Fibroblast of lung (primary cell): ENCODE results near the gene OAF. TPM values are rescaled to one million over a fixed set of nuclear protein-coding genes. Genes with fewer than 3 reads are reported as not detected.

Source experiments
- DNase-seq, 2 donors: peaks; one replicate each; pipeline versions ENCODE4 v3.0.0 to v3.0.0-alpha.2; 2010; ENCODE audit warnings: low read depth in 2 of 2
- H2AFZ ChIP-seq: 2 replicates; pipeline ENCODE4 v1.5.1; 2012; ENCODE audit warnings: low read length, control low read depth, inconsistent platforms
- H3K27ac ChIP-seq: 2 replicates; pipeline ENCODE4 v1.5.1; 2011; ENCODE audit warnings: low read length, control low read depth; ENCODE audit not compliant: insufficient read depth
- H3K27me3 ChIP-seq: 2 replicates; pipeline ENCODE4 v1.5.1; 2011; ENCODE audit warnings: mild to moderate bottlenecking, low read length; ENCODE audit not compliant: control insufficient read depth, insufficient read depth
- H3K36me3 ChIP-seq: 2 replicates; pipeline ENCODE4 v1.5.1; 2011; ENCODE audit warnings: low read length; ENCODE audit not compliant: control insufficient read depth, insufficient read depth
- H3K4me1 ChIP-seq: 2 replicates; pipeline ENCODE4 v1.5.1; 2011; ENCODE audit warnings: low read length; ENCODE audit not compliant: control insufficient read depth, insufficient read depth; ENCODE audit errors: extremely low read depth
- H3K4me2 ChIP-seq: 2 replicates; pipeline ENCODE4 v1.5.1; 2011; ENCODE audit warnings: low read length, control low read depth; ENCODE audit not compliant: insufficient read depth; ENCODE audit errors: extremely low read depth
- H3K4me3 ChIP-seq, 4 experiments: fragments of 200-600 bp in 1 of 4; sonication (generic) in 1 of 4; replicated peaks in 1 of 4; 2 replicates each; pipeline ENCODE4 v1.5.1; 2011 to 2016; ENCODE audit warnings: low read length in 4 of 4, low read depth in 3 of 4, mild to moderate bottlenecking in 3 of 4, control low read depth in 2 of 4, inconsistent platforms in 1 of 4, mixed read lengths in 1 of 4; ENCODE audit not compliant: insufficient read depth in 1 of 4; ENCODE audit errors: control extremely low read depth in 1 of 4
- H3K79me2 ChIP-seq: 2 replicates; pipeline ENCODE4 v1.5.1; 2012; ENCODE audit warnings: mild to moderate bottlenecking, low read length, inconsistent platforms; ENCODE audit not compliant: control insufficient read depth, insufficient read depth
- H3K9ac ChIP-seq: 2 replicates; pipeline ENCODE4 v1.5.1; 2011; ENCODE audit warnings: mild to moderate bottlenecking, low read length, control low read depth; ENCODE audit not compliant: insufficient read depth
- H3K9me3 ChIP-seq: 2 replicates; pipeline ENCODE4 v1.5.1; 2012; ENCODE audit warnings: low read depth, low read length; ENCODE audit not compliant: control insufficient read depth, insufficient read depth
- H4K20me1 ChIP-seq: 2 replicates; pipeline ENCODE4 v1.5.1; 2011; ENCODE audit warnings: low read length; ENCODE audit not compliant: control insufficient read depth, insufficient read depth; ENCODE audit errors: extremely low read depth
- EZH2 ChIP-seq: IDR thresholded peaks from 2 replicates; pipeline ENCODE4 v1.5.1; 2012; ENCODE audit warnings: low read length, control low read depth, mild to moderate bottlenecking; ENCODE audit errors: missing control alignments
- polyA plus RNA-seq, 2 donors: library from polyadenylated mRNA; depleted of rRNA in 1 of 2; stranded (reverse) in 1 of 2; unstranded in 1 of 2; fragments of >200 nt; gene quantifications; 2 replicates each; pipeline ENCODE4 v1.2.1, GENCODE V29; 2011 to 2012; ENCODE audit warnings: missing spikeins in 1 of 2
- total RNA-seq: library from RNA; depleted of rRNA; stranded (reverse); fragments of >200 nt; gene quantifications from 2 replicates; pipeline ENCODE4 v1.2.1, GENCODE V29; 2014
- TF ChIP-seq, protein P1 (sequence below), 2 donors: IDR thresholded peaks in 1 of 2; conservative IDR thresholded peaks in 1 of 2; 1 replicate in 1 of 2; 2 replicates in 1 of 2; pipeline ENCODE4 v1.5.1; 2011 to 2012; ENCODE audit warnings: low read length in 2 of 2, control low read depth in 1 of 2, inconsistent platforms in 1 of 2, low read depth in 1 of 2, mild to moderate bottlenecking in 1 of 2

OAF gene
- total and polyA plus RNA-seq, 2 donors (not counting 1 experiment from before 2014, with no cell fraction given) = 20.0 to 22.7 TPM

DNA sequence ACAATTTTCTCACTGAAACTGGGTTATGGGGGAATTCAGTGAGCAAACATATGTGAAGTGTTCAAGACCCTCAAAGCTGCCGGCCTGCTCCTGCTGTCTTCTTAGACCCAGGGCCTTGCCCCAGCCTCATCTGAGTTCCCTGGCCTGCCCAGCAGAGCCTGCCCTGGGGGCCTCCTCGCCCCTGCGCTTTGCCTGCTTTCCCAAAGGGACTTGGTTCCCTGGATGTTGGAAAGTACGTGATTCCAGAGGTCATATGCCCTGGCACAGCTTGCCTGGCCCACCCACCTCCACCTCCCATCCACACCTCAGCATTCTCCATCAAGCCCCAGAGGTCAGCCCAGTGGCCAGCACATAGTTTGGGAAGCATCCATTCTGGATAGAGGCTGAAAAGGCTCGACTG lies 15.4 kb downstream of the OAF start:
- Histone ChIP-seq H3K9ac (no peak overlapping the region), H3K27me3 (no peaks in the 10 kb centered on the region), H3K79me2 (no peaks in the 10 kb centered on the region), H3K4me3 (no peak overlapping the region), H3K9me3 (no peaks in the 10 kb centered on the region), H2AFZ (no peak overlapping the region), H3K27ac (no peak overlapping the region), H3K4me2 (no peak overlapping the region), H4K20me1 (no peaks in the 10 kb centered on the region), H3K36me3 (peaks cover 6% of the 10 kb centered on the region), H3K4me1 (no peaks in the 10 kb centered on the region)
- no peak for DNase-seq
- no peak for TF ChIP-seq EZH2
- TF ChIP-seq, protein P1, sequence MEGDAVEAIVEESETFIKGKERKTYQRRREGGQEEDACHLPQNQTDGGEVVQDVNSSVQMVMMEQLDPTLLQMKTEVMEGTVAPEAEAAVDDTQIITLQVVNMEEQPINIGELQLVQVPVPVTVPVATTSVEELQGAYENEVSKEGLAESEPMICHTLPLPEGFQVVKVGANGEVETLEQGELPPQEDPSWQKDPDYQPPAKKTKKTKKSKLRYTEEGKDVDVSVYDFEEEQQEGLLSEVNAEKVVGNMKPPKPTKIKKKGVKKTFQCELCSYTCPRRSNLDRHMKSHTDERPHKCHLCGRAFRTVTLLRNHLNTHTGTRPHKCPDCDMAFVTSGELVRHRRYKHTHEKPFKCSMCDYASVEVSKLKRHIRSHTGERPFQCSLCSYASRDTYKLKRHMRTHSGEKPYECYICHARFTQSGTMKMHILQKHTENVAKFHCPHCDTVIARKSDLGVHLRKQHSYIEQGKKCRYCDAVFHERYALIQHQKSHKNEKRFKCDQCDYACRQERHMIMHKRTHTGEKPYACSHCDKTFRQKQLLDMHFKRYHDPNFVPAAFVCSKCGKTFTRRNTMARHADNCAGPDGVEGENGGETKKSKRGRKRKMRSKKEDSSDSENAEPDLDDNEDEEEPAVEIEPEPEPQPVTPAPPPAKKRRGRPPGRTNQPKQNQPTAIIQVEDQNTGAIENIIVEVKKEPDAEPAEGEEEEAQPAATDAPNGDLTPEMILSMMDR (conservative IDR thresholded peaks at IDR 0.05 in 1 of 2, IDR thresholded peaks at IDR 0.05 in 1 of 2; ENCODE audit: low read depth in 1 of 2, low read length in 2 of 2) = no peak

DNA sequence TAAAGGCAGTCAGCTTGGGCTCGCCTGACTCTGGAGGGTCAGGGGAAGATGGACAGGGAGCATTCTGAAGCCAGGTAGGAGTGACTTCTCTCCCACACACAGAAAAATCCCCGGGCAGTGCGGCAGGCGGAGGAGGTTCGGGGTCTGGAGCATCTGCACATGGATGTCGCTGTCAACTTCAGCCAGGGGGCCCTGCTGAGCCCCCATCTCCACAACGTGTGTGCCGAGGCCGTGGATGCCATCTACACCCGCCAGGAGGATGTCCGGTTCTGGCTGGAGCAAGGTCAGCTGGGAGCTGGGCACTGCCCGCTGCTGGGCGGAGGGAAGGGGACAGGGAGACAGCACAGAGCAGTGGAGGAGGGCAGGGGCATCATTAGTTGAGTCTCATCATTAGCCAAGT lies 15.9 kb downstream of the OAF start:
- Histone ChIP-seq H3K4me2 (no peak overlapping the region), H3K36me3 (peaks cover 6% of the 10 kb centered on the region), H3K27me3 (no peaks in the 10 kb centered on the region)

DNA sequence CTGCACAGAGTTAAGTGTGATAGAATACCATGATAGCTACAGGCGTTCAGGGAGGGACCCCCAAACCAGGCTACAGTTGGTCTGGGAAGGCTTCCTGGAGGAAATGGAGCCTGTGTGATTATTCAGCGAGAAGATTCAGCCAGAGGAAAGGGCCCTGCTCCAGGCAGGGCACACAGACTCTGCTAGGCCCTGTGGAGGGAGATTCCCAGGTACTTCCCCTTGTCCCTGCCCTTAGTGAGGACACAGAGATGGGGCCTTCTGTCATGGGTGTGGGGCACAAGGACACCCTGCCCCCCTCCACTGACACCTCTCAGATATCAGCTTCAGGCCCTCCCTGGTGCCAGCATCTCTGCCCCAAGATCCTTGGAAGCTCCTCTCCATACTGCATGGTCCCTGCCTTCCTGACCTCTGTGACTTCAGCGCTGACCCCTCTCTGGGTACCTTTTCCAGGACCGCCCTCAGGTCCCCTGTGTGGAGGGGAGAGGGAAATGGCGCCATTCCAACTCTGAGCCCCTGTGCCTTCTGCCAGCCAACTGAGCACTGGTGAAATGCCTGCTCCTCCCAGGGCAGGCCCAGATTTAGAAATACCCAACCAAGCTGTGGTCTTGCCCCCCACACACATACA lies 16.5 kb downstream of the OAF start:
- Histone ChIP-seq H3K27me3 (no peaks in the 10 kb centered on the region), H3K9me3 (no peaks in the 10 kb centered on the region), H4K20me1 (no peaks in the 10 kb centered on the region), H3K36me3 (peaks cover 6% of the 10 kb centered on the region), H3K4me2 (no peak overlapping the region), H3K4me1 (no peaks in the 10 kb centered on the region), H3K4me3 (no peak overlapping the region), H3K9ac (no peak overlapping the region), H3K27ac (no peak overlapping the region), H2AFZ (no peak overlapping the region), H3K79me2 (no peaks in the 10 kb centered on the region)
- no peak for DNase-seq
- TF ChIP-seq EZH2 = no peak
- TF ChIP-seq, protein P1 (conservative IDR thresholded peaks at IDR 0.05 in 1 of 2, IDR thresholded peaks at IDR 0.05 in 1 of 2; ENCODE audit: low read depth in 1 of 2, low read length in 2 of 2) = no peak

More for the DNA sequence above, 15.9 kb downstream of the OAF start:
- Histone ChIP-seq H3K4me3 (no peak overlapping the region), H3K27ac (no peak overlapping the region), H3K9me3 (no peaks in the 10 kb centered on the region), H2AFZ (no peak overlapping the region), H3K9ac (no peak overlapping the region), H3K4me1 (no peaks in the 10 kb centered on the region), H4K20me1 (no peaks in the 10 kb centered on the region), H3K79me2 (no peaks in the 10 kb centered on the region)
- no peak for DNase-seq
- TF ChIP-seq, protein P1 (conservative IDR thresholded peaks at IDR 0.05 in 1 of 2, IDR thresholded peaks at IDR 0.05 in 1 of 2; ENCODE audit: low read depth in 1 of 2, low read length in 2 of 2) = no peak
- TF ChIP-seq EZH2 = no peak
